Colonic mucosa (tissue), 4 donors: Measurements from ENCODE around the gene LRRC4B. TPM values are rescaled to one million over a fixed set of nuclear protein-coding genes. Genes with fewer than 3 reads are reported as not detected.
"Not testable (repeated sequence)": the region's sequence is repeated elsewhere in the genome, so short reads cannot be mapped to it uniquely, and the experiment has no call there.

Experiments
- DNase-seq: peaks from one replicate; pipeline ENCODE4 v3.0.0-alpha.2; 2020
- H3K27ac ChIP-seq: fragments of 200-600 bp; one replicate; pipeline ENCODE4 v1.8.0; 2021
- H3K27me3 ChIP-seq: fragments of 200-600 bp; one replicate; pipeline ENCODE4 v1.8.0; 2021
- H3K36me3 ChIP-seq: fragments of 200-600 bp; one replicate; pipeline ENCODE4 v1.8.0; 2021
- H3K4me1 ChIP-seq: fragments of 200-600 bp; one replicate; pipeline ENCODE4 v1.8.0; 2021; ENCODE audit warnings: mild to moderate bottlenecking
- H3K4me3 ChIP-seq: fragments of 200-600 bp; one replicate; pipeline ENCODE4 v1.8.0; 2021
- H3K9ac ChIP-seq, 2 donors: one replicate each; pipeline ENCODE4 v1.7.0; 2013; ENCODE audit warnings: control low read depth in 2 of 2, low read depth in 2 of 2, low read length in 2 of 2
- H3K9me3 ChIP-seq: fragments of 200-600 bp; one replicate; pipeline ENCODE4 v1.8.0; 2021
- CTCF ChIP-seq: fragments of 200-600 bp; IDR thresholded peaks from one replicate; pipeline ENCODE4 v1.8.0; 2022; ENCODE audit warnings: antibody characterized with exemption, mild to moderate bottlenecking
- intact Hi-C: fragments of 100-400 bp; cut with DNase I; formaldehyde crosslinking; loops from one replicate; pipeline ENCODE4 v1.14.1; 2022
- total RNA-seq, 2 donors: library from RNA; stranded (reverse); fragmentation: NEBNext Ultra II Directional in 1 of 2; extraction: Animal tissue kit (Norgen Biotek cat#: 25700) in 1 of 2; gene quantifications; one replicate each; pipeline ENCODE4 v1.2.1, GENCODE V29; 2021
- donor health status: healthy.
- donor health status: DM: no; HTN: no; CAD: no.
- donor health status: DM: no; HTN: no; CAD: no.

The LRRC4B gene
- total RNA-seq: 1 to 10 TPM; 1.1 TPM

- Histone ChIP-seq H3K9me3 (no peaks in the 10 kb centered on the region), H3K36me3 (no peaks in the 10 kb centered on the region), H3K4me3 (no peak within 1 kb of the TSS), H3K27ac (no peak within 1 kb of the TSS), H3K4me1 (no peaks in the 10 kb centered on the region), H3K27me3 (peaks cover 9% of the 10 kb centered on the region), H3K9ac (no peak within 1 kb of the TSS)
- no peak for TF ChIP-seq CTCF
- intact Hi-C loops: no loop called here
- no peak for DNase-seq
Observed at GRCh38 chr19:50567882-50568727, at the start of gene LRRC4B. LRRC4B (minus strand) TSS chr19:50568435; CDS start chr19:50548838, 19,597 bp downstream.

GRCh38 chr19:50612504-50613404 is 44.5 kb upstream of the LRRC4B start:
- DNase-seq, H3K4me3 ChIP-seq, intact Hi-C loops, H3K36me3 ChIP-seq, H3K27ac ChIP-seq, H3K9ac ChIP-seq, H3K9me3 ChIP-seq, H3K4me1 ChIP-seq, H3K27me3 ChIP-seq: not testable (repeated sequence)

GRCh38 chr19:50607874-50608785 is 39.9 kb upstream of the LRRC4B start:
- Histone ChIP-seq H3K27ac (no peak overlapping the region), H3K36me3 (no peaks in the 10 kb centered on the region), H3K27me3 (no peaks in the 10 kb centered on the region), H3K4me3 (no peak overlapping the region), H3K4me1 (no peaks in the 10 kb centered on the region), H3K9me3 (no peaks in the 10 kb centered on the region), H3K9ac (no peak overlapping the region)
- DNase-seq: peak; percentile 49
- intact Hi-C loops: no loop called here
- TF ChIP-seq CTCF: no peak

GRCh38 chr19:50607388-50607787 is 39.2 kb upstream of the LRRC4B start:
- H3K4me3 ChIP-seq: no peak overlapping the region
- H3K27me3 ChIP-seq: no peaks in the 10 kb centered on the region
- no peak overlapping the region for H3K9ac ChIP-seq
- no peaks in the 10 kb centered on the region for H3K36me3 ChIP-seq
- no peak for DNase-seq
- H3K4me1 ChIP-seq: no peaks in the 10 kb centered on the region
- H3K9me3 ChIP-seq: no peaks in the 10 kb centered on the region
- intact Hi-C loops: no loop called here
- no peak overlapping the region for H3K27ac ChIP-seq
- TF ChIP-seq CTCF: no peak

GRCh38 chr19:50606059-50606836 is 38.0 kb upstream of the LRRC4B start:
- not testable (repeated sequence) for DNase-seq

GRCh38 chr19:50604264-50605073 is 36.2 kb upstream of the LRRC4B start:
- H3K27me3 ChIP-seq: not testable (repeated sequence)

More at GRCh38 chr19:50606059-50606836, 38.0 kb upstream of the LRRC4B start:
- H3K9ac ChIP-seq, intact Hi-C loops, H3K4me1 ChIP-seq, H3K9me3 ChIP-seq, H3K27ac ChIP-seq, H3K4me3 ChIP-seq, H3K36me3 ChIP-seq, H3K27me3 ChIP-seq: not testable (repeated sequence)

More at GRCh38 chr19:50604264-50605073, 36.2 kb upstream of the LRRC4B start:
- H3K9me3 ChIP-seq, DNase-seq, intact Hi-C loops, H3K9ac ChIP-seq, H3K4me1 ChIP-seq, H3K27ac ChIP-seq, H3K36me3 ChIP-seq, H3K4me3 ChIP-seq: not testable (repeated sequence)
